ENCODE measurements around the gene SFR1. TPM values are rescaled to one million over a fixed set of nuclear protein-coding genes. Genes with fewer than 3 reads are reported as not detected.

The SFR1 gene
- total RNA-seq = 0.32 TPM

GRCh38 chr10:104121485-104122224 lies at the start of gene SFR1:
TSS of gene SFR1 (plus strand) at chr10:104122171. CDS start at chr10:104122184, 13 bp downstream.
- Histone ChIP-seq H3K36me3 (no peaks in the 10 kb centered on the region), H3K27ac (peak within 1 kb of the TSS; percentile 97 to 98), H3K9me3 (no peaks in the 10 kb centered on the region), H3K27me3 (no peaks in the 10 kb centered on the region), H3K4me3 (peak within 1 kb of the TSS; percentile 66 to 70), H3K4me1 (peaks cover 0 to 17% of the 10 kb centered on the region in 2 donors)
- intact Hi-C loops (cut with DNase I) = loop anchor here (1.0 to 10.0 kb wide), 8 partner anchors 77 to 427 kb away; partner anchors contain the start of genes CFAP43, CFAP58, ITPRIP and SLK
- peak; percentile 53 to 62 (median 53) for TF ChIP-seq CTCF (IDR thresholded peaks at IDR 0.05)
- DNase-seq (ENCODE audit: low spot score in 2 of 2) = peak; percentile 95 to 99

GRCh38 chr10:104072786-104073185 lies 49.2 kb upstream of the SFR1 start:
- Histone ChIP-seq H3K27me3 (no peaks in the 10 kb centered on the region), H3K9me3 (no peaks in the 10 kb centered on the region), H3K36me3 (no peaks in the 10 kb centered on the region), H3K27ac (no peak overlapping the region), H3K4me1 (no peaks in the 10 kb centered on the region), H3K4me3 (no peak overlapping the region)
- DNase-seq (ENCODE audit: low spot score in 2 of 2) = no peak
- no peak for TF ChIP-seq CTCF (IDR thresholded peaks at IDR 0.05)
- intact Hi-C loops (cut with DNase I) = no loop called here

GRCh38 chr10:104074505-104074904 lies 47.5 kb upstream of the SFR1 start:
- intact Hi-C loops (cut with DNase I) = no loop called here
- Histone ChIP-seq H3K4me3 (no peak overlapping the region), H3K27ac (no peak overlapping the region), H3K36me3 (no peaks in the 10 kb centered on the region), H3K9me3 (no peaks in the 10 kb centered on the region), H3K27me3 (no peaks in the 10 kb centered on the region), H3K4me1 (no peaks in the 10 kb centered on the region)
- TF ChIP-seq CTCF (IDR thresholded peaks at IDR 0.05) = no peak
- DNase-seq (ENCODE audit: low spot score in 2 of 2) = no peak

GRCh38 chr10:104076743-104077160 lies 45.2 kb upstream of the SFR1 start:
- no peaks in the 10 kb centered on the region for H3K36me3 ChIP-seq
- no peaks in the 10 kb centered on the region for H3K9me3 ChIP-seq
- intact Hi-C loops (cut with DNase I) = no loop called here
- no peak overlapping the region for H3K27ac ChIP-seq
- DNase-seq (ENCODE audit: low spot score in 2 of 2) = no peak
- H3K27me3 ChIP-seq = no peaks in the 10 kb centered on the region
- H3K4me3 ChIP-seq = no peak overlapping the region
- TF ChIP-seq CTCF (IDR thresholded peaks at IDR 0.05) = no peak
- H3K4me1 ChIP-seq = no peaks in the 10 kb centered on the region

GRCh38 chr10:104077247-104077646 lies 44.7 kb upstream of the SFR1 start:
- Histone ChIP-seq H3K4me3 (no peak overlapping the region), H3K27ac (no peak overlapping the region), H3K9me3 (no peaks in the 10 kb centered on the region), H3K36me3 (no peaks in the 10 kb centered on the region), H3K4me1 (no peaks in the 10 kb centered on the region), H3K27me3 (no peaks in the 10 kb centered on the region)
- intact Hi-C loops (cut with DNase I) = no loop called here
- no peak for TF ChIP-seq CTCF (IDR thresholded peaks at IDR 0.05)
- DNase-seq (ENCODE audit: low spot score in 2 of 2) = no peak
